Islet of Langerhans (tissue), 1 donor: ENCODE measurements around the gene PTPRJ.
"Not testable (repeated sequence)": the region's sequence is repeated elsewhere in the genome, so short reads cannot be mapped to it uniquely, and the experiment has no call there.

Experiments used
- FAIRE-seq: peaks from one replicate; lab custom pipeline; 2011; peaks lifted over from hg19 to GRCh38; lab: Jason Lieb, UNC

The PTPRJ gene

DNA sequence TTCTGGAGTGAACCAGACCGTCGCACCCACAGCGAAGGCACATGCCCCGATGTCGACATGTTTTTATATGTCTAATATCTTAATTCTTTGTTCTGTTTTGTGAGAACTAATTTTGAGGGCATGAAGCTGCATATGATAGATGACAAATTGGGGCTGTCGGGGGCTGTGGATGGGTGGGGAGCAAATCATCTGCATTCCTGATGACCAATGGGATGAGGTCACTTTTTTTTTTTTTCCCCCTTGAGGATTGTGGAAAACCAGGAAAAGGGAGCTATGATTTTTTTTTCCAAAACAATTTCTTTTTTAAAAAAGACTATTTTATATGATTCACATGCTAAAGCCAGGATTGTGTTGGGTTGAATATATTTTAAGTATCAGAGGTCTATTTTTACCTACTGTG, 187.0 kb downstream of the PTPRJ start:
- no peak for FAIRE-seq

DNA sequence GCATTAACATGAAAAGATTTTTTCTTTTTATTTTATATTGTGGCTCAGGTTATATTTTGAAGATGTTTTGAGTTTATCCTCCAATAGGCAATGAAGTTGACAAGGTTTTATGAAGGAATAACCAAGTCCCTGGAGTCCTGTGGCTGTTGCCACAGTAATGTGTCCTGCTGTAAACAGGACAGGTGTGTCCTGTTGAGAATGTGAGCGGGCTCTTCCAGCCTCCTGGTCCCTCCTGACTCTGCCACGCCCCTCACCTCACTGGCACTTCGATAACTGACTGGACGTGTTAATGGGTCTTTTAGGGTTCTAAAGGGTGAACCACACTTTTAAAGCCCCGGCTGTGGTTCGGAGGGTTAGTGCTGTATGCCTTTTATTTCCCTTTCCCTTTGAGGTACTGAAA, 188.5 kb downstream of the PTPRJ start:
- peak; percentile 65 for FAIRE-seq

DNA sequence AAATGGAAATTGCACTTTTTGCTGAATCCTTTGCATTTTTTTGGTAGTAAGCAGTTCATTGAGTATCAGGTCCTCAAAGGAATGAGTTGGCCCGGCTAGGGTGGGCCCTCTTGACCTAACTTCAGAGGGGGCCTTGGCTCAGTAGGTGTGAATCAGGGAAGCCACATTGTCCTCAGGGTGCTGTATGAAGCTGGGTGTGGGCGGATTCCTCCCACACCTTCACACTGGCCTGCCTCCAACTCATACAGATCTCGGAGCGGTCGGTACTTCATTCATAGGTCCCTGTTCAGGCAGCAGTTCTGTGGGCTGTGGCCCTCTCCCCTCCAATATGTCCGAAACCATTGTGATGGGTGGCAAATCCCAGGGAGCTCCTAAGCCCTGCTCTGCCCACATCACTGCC, 188.9 kb downstream of the PTPRJ start:
- FAIRE-seq: no peak

DNA sequence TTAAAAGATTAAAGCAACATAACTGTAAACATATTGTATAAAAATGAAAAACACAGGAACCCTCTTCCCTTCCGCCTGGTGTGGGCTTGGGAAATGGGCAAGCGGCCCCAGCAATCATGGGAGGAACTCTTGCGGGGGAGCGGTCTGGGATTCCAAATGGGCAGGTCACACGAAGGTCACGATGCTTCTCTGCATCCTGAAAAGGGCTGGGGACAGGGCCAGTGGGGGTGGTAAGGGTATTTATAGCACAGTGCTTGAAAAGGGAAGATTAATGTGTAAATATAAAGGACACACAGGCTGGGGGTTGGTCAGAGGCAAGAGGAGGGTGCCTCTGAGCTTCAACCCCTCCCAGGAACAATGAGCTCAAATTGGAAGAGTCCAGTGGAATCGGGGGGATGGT, 189.4 kb downstream of the PTPRJ start:
- FAIRE-seq: no peak

DNA sequence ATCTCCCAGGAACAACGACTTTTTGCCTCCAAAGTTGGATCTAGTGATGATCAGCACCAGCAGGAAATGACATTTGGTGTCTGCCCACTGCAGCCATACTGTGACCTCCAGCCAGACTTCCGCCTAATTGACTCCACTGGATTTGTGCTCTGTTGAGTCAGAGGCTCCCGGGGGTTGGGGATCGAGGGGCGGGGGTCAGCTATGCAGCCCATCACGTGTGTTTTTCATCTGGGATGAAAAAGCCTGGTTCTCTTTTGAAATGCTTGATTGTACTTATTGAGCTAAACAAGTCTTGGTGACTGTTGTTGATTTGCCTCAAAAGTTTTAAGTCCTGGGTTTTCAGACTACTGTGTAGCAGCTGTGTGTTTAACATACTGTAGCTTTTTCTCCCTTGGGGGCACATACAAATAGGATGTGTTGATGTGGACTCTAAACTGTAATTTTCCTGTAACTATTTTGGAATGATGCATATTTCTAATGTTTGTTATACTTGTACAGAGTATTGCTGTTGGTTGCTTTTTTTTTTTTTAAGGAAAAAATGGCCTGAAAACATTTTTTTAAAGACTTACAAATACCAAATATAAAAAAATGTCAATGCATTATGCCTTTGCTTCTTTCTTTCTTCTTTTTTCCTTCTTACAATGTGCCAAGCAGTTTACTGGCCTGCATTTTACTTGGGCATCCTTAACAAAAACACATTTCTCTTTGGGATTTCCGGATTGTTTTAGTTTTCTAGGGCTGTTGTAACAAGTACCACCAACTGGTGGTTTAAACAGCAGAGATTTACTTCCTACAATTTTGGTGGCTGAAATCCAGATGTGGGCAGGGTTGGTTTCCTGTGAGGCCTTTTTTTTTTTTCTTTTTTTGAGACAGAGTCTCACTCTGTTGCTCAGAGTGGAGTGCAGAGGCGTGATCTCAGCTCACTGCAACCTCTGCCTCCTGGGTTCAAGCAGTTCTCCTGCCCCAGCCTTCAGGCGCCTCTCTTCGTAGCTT, 190.2 kb downstream of the PTPRJ start:
- FAIRE-seq: no peak

DNA sequence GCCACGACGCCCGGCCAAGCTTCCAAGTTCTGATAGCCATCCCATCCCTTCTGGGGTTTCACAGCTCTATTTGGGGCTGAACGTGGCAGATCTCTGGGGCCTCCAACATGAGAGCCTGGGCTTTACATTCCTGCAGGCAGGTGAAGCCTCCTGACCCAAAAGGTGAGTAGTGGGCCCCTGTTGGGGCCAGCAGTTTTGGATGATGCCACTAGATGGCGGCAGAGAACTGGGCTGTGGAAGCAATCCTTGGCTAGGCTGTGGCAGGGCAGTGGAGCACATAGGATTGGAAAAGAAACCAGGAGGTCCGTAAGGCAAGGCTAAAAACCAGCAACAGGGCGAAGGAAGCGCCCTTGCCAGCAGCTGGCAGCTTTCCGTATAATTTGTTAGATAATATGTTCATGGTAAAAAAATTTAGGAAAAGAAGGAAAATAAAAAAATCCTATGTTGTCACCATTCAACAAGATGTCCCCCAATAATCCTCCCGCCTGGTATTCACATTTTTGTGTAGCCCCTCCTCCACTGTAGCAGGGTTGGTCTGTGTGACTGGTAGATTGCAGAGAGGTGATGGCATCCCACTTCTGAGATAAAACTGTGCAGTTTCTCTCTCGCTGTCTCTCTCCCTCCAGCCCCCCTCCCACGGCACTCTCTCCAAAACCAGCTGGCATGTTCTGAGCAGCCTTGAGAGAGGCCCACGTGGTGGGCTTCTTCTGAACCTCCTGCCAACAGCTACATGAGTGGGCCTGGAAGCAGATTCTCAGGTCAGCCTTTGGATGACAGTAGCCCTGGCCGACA, 192.7 kb downstream of the PTPRJ start:
- FAIRE-seq: no peak

DNA sequence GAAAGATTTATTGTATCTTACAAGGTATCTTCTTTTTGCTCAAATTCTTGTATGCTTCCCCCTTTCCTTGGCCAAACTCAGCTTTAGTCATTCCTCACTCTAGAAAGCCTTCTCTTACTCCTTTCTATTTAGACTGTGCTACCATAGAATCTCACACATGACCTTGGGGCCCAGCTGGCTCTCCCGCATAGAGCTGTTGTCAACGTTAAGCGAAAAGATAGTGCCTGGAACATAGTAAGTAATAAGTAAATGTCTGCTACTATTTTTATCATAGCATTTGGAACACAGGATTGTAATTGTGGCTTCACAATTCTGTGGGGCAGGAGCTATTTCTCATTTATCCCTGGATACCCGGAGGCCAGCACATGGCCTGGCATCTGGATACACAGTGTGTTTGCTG, 197.3 kb downstream of the PTPRJ start:
- no peak for FAIRE-seq

DNA sequence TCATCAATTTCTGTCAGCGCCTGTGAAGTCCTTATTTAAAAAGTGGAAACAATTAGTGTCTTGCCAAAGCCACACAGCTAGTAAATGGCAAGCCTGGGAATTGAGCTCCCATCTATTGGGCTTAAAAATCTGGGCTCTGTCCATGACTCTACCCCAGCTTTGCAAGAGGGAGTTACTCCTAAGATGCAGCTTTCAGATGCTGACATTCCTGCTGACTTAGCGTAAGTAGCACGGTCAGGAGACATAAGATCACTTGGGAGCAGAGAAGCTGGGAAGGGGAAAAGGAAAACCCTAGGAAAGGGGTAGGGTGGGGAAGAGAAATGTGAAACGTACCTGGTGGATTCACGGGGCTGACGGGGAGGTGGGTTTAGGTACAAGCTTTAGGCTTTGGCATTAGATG, 200.3 kb downstream of the PTPRJ start:
- no peak for FAIRE-seq

DNA sequence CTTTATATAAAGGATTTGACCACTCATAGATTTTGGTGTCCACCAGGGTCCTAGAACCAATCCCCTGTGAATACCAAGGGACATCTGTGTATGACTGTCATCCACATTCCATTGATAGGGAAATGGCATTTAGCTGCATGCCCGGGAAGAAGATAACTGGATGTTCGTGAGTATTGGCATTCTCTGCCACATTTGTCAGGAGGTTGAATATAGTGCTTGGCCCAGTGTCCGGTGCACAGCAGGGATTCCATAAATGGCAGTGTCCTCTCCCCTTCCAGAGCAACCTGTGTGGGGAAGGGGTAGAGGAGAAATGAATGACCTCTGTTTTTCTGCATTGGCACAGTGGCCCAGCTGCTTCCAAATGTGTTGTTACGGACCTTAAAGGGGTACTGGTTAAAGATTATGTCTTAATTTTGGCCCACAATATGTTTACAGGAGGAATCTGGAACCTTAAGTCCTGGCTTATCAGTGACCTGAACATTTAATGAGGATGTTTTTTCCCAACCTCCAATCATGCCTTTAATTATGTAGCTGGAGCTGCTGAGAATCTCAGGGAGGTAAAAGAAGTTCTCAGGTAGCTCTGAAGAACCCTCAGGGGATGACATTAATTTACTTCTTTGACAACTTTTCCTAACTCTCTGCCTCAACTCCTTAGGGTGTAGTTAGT, 202.6 kb downstream of the PTPRJ start:
- FAIRE-seq: no peak

DNA sequence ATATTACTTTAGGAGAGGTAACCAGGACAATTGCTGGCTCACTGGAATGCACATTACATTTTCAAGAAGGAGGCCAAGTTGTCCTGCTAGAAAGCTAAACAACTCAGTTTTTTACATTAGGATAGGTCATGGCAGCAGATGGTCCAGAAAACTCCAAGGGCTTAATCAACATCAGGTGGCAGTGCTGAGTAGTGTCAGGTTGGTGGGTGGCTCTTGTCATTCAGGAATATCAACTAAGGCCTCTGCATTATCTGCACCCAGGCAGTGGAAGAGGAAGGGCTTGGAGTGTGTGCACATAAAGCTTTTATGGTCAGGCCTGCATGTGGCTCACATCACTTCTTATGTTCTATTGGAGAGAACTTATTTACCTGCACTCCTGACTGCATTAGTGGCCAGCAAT, 204.1 kb downstream of the PTPRJ start:
- FAIRE-seq: no peak

DNA sequence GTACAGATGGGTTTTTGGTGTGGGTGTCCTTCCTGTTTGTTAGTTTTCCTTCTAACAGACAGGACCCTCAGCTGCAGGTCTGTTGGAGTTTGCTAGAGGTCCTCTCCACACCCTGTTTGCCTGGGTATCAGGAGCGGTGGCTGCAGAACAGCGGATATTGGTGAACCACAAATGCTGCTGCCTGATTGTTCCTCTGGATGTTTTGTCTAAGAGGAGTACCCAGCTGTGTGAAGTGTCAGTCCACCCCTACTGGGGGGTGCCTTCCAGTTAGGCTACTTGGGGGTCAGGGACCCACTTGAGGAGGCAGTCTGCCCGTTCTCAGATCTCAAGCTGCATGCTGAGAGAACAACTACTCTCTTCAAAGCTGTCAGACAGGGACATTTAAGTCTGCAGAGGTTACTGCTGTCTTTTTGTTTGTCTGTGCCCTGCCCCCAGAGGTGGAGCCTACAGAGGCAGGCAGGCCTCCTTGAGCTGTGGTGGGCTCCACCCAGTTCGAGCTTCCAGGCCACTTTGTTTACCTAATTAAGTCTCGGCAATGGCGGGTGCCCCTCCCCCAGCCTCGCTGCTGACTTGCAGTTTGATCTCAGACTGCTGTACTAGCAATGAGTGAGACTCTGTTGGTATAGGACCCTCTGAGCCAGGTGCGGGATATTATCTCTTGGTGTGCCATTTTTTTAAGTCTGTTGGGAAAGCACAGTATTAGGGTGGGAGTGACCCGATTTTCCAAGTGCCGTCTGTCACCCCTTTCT, 210.7 kb downstream of the PTPRJ start:
- not testable (repeated sequence) for FAIRE-seq

DNA sequence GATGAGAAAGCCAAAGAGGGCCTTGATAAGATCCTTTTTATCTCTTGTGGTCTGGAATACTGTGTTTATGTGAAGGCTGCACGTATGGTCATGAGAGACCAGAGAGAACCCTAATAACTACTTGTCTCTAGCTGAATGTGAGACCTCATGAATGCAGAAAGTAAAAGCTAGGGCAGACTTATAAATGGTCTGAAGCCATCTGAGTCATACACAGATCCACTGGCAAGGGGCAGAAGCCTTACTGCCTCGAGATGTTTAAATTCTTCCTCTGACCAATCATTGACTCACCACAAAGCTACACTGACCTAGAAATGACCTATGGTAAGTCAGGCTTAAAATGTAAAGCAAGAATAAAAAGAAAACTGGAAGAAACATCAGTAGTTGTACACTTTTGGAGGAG, 213.5 kb downstream of the PTPRJ start:
- FAIRE-seq: no peak

DNA sequence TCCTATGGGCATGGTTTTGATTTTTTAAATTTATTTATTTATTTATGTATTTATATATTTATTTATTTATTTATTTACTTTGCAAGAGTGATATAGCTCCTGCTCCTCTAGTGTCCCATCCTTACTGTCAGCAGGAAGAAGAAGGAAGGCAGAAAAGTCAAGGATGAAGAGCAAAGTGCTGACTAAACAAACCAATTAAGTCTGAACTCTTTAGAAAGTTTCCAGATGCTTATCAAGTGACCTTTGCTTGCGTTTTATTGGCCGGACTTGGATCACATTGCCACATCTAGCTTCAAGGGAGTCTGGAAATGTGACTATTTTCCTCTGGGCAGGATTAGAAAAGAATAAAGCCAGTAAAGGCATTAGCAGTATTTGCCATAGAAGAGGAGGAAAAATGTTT, 227.5 kb downstream of the PTPRJ start:
- no peak for FAIRE-seq

DNA sequence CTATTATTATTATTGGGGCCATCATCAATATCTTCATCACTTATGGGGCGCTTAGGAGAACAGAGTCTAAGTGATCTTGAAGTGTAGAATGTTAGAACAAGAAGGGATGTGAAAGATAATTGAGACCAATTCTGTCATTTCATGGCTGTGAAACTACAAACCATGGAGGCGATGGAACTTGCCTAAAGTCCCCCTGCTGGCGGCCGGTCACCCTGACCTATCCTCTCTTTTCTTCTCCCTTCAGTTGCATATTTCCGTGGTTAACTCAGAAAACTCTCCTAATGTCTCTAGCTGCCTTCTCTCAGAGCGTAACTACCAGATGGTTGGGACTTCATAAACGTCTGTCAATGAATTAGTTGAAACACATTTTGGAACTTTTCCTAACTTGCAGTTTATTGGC, 229.7 kb downstream of the PTPRJ start:
- FAIRE-seq: no peak

DNA sequence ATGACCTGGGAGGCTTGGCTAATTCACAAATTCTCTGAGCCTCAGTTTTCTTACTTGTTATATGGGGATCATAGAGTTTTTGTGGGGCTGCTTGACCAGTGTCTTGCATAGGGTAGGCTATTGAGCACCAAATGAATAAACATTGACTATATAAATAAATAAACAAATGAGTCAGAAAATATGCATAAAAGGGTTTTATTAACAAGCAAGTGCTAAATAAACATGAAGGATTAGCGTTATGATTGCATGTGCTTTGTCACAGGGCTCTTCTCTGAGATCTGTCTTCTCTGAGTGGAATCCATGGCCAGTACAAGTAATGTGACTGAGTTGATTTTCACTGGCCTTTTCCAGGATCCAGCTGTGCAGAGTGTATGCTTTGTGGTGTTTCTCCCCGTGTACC, 236.2 kb downstream of the PTPRJ start, which contains the start of gene OR4B1:
TSS of gene OR4B1 (plus strand) at position 301 of the 400 bp plus-strand sequence. CDS start at position 301, 0 bp downstream.
- FAIRE-seq: no peak
